HG02970 (cell line): Measurements from ENCODE around the gene PIK3R2.
"Not testable (repeated sequence)": the region's sequence is repeated elsewhere in the genome, so short reads cannot be mapped to it uniquely, and the experiment has no call there.

Experiments
- ATAC-seq: cut with Tn5 transposase; IDR thresholded peaks from one replicate; pipeline ENCODE4 v1.9.1; 2021; ENCODE audit warnings: mild to moderate bottlenecking, moderate library complexity, moderate number of reproducible peaks; ENCODE audit not compliant: unreplicated experiment, low FRiP score

Gene PIK3R2

GRCh38 chr19:18152817-18153555, at the start of gene PIK3R2:
Gene PIK3R2 (plus strand): TSS chr19:18153163. CDS start chr19:18155880, 2,717 bp downstream.
- peak; percentile 69 for ATAC-seq

GRCh38 chr19:18104793-18105131, 48.2 kb upstream of the PIK3R2 start:
- no peak for ATAC-seq

DNA sequence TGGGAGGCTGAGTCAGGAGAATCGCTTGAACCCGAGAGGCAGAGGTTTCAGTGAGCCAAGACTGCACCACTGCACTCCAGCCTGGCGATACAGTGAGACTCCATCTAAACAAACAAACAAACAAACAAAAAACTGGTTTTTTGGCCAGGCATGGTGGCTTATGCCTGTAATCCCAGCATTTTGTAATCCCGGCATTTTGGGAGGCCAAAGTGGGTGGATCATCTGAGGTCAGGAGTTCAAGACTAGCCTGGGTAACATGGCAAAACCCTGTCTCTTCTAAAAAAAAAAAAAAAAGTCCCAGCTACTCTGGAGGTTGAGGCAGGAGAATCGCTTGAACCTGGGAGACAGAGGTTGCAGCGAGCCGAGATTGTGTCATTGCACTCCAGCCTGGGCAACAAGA, 47.7 kb upstream of the PIK3R2 start:
- not testable (repeated sequence) for ATAC-seq

DNA sequence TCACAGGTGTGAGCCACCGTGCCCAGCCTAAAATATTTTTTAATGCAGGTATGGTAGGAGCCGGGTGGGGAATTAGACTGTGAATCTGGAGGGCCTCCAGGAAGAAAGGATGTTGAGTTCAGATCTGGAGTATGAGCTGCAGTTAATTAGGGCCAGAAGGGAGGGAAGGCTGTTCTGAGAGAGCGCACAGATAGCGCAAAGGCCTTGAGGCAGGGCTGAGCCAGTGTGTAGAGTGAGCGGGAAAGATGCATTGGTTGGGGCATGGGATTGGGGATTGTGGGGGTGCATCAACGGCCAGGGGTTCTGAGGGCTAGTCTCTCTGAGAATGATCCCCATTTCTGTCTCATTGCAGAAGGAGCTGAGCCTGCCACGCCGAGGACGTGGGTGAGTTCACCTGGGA, 45.7 kb upstream of the PIK3R2 start:
- ATAC-seq, result no peak

DNA sequence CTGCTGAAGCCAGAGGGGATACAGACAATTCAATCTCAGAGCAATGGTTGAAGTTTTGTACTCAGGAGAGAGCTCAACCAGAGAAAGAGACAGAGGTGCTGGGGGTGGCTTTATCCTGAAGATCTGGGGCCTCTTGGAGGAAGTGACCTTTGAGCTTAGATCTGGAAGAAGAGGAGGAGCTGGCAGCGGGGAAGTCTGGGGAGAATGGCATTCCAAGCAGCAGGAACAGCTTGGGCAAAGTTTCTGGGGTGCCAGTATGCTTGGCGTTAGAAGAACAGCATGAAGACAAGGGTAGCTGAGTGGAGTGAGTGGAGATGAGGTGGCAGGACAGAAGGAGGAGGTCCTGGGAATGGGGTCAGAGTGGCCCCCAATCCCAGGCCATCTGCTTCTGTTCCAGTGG, 44.1 kb upstream of the PIK3R2 start:
- ATAC-seq, result no peak

GRCh38 chr19:18109341-18109732, 43.6 kb upstream of the PIK3R2 start:
- ATAC-seq, result no peak

- no peak for ATAC-seq
Measured at GRCh38 chr19:18109733-18110608, 43.0 kb upstream of the PIK3R2 start.

- ATAC-seq, result no peak
Measured at GRCh38 chr19:18110609-18111232, 42.2 kb upstream of the PIK3R2 start.

- ATAC-seq, result no peak
Measured at GRCh38 chr19:18112989-18113478, 39.9 kb upstream of the PIK3R2 start.

GRCh38 chr19:18113827-18114226, 39.1 kb upstream of the PIK3R2 start:
- no peak for ATAC-seq

DNA sequence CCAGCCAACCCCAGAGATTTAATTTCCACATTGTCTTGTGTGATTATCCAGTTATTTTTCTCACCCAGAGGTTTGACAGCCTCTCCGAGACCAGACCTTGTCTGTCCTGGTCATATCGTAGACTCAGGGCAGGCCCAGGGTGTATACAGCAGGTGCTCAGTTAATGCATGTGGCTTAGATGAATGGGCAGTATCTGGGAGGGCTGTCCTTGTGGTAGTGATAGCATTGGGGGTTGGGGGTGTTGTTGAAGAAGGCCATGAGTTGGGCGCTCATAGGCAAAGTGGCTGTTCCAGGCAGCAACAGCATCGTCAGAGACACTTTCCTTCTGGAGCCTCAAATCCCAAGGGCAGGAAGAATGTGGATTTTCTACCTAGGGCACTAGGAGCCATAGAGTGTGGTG, 38.5 kb upstream of the PIK3R2 start:
- ATAC-seq, result no peak

DNA sequence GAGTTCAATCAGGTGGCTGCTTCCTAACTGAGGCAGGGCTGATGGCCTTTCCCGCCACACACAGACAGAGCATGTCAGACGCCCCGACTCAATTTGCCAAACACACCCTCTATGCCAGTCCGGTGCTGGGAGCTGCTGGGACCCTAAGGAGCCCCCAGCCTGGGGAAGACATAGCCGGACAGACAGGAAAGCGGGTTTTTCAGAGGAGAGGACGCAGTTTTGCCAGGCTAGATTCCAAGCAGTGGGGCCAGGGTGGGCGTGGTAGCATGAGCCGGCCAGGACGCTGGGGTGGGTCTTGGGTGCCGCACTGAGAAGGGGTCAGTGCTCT, 35.6 kb upstream of the PIK3R2 start:
- ATAC-seq, result peak; percentile 7

- peak; percentile 84 for ATAC-seq
Measured at GRCh38 chr19:18117692-18118378, 35.1 kb upstream of the PIK3R2 start.

DNA sequence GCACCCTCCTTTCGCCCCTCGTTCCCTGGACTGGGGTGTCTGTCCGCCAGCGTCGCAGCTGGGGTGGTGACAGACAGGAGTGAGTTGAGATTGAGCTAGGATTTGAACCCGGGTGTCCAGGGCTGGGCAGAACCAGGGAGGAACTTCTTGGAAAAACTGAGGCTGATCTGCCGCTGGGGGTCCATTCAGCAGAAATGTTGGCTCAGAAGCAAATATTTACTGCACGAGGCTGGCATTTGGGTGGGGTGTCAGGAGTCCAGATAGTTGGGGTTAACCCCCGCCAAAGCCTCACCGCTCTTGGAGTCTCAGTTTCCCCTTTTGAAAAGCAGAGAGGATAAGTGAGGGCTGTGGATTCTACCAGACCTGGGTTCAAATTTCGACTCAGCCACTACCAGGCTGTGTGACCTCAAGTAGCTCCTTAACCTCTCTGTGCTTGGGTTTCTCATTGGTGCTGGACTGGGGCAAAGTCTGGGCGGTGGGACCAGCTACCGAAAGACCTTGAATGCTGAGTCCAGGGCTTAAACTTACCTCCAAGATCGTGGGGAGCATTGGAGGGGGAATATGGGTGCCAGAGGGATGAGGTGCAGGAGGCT, 34.4 kb upstream of the PIK3R2 start:
- ATAC-seq, result no peak

DNA sequence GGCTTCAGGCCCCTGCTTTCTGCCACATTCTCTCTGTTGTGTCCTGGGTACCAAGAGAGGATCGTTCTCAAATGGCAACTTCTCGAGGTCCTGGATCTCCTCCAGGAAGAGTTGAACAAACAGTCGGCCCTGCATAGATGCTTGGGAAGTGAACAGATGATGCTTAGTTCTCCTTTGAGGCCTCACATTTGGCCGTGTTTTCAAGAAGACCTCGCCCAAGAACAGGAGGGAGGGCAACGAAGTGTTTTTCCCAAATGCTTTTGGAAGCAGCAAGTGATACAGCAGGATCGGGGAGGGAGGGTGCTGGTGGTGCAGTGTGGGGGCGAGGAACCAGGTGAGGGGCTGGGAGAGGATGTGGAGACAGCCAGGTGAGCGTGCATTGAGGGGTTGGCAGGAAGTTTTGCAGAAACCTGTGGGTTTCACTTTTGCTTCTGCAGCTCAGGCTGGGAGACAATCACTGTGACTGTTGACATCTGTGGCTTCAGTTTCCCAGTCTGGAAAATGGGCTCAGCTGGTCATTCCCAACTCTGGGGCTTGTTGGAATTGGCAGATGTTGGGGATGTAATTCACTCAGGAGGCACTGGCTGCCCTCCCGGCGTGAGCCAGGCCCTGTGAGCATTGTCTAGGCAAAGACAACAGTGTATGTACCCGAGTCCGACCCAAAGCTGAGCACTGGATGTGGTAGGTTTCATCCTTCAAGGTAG, 33.8 kb upstream of the PIK3R2 start:
- no peak for ATAC-seq

- no peak for ATAC-seq
Measured at GRCh38 chr19:18119717-18120105, 33.3 kb upstream of the PIK3R2 start.

GRCh38 chr19:18120127-18120526, 32.8 kb upstream of the PIK3R2 start:
- no peak for ATAC-seq

- ATAC-seq, result no peak
Measured at GRCh38 chr19:18121166-18121565, 31.8 kb upstream of the PIK3R2 start.

DNA sequence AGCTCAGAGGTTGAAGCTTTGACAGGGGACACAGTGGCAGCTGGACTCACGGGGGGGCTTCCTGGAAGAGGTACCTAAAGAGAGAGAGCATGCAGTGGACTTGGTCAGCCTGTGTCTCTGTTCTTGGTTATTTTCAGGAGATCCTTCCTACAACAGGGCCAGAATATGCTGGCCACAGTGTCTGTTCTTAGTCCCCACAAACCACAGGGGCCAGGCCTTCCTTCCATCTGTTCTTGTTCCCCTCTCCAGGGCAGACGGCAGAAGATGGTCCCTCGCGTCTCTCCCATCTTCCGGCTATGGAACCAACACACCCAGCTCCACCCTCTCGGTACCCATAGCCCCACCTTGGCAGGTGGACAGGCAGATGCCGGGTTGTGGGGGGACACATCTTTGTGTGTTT, 30.5 kb upstream of the PIK3R2 start:
- no peak for ATAC-seq
